ENCODE data around the gene CCDC178. TPM values are rescaled to one million over a fixed set of nuclear protein-coding genes. Genes with fewer than 3 reads are reported as not detected.

Gene CCDC178
- total RNA-seq, 4 donors from 2014 or later, result 0.39 to 1.4 TPM; not detected in 2

DNA sequence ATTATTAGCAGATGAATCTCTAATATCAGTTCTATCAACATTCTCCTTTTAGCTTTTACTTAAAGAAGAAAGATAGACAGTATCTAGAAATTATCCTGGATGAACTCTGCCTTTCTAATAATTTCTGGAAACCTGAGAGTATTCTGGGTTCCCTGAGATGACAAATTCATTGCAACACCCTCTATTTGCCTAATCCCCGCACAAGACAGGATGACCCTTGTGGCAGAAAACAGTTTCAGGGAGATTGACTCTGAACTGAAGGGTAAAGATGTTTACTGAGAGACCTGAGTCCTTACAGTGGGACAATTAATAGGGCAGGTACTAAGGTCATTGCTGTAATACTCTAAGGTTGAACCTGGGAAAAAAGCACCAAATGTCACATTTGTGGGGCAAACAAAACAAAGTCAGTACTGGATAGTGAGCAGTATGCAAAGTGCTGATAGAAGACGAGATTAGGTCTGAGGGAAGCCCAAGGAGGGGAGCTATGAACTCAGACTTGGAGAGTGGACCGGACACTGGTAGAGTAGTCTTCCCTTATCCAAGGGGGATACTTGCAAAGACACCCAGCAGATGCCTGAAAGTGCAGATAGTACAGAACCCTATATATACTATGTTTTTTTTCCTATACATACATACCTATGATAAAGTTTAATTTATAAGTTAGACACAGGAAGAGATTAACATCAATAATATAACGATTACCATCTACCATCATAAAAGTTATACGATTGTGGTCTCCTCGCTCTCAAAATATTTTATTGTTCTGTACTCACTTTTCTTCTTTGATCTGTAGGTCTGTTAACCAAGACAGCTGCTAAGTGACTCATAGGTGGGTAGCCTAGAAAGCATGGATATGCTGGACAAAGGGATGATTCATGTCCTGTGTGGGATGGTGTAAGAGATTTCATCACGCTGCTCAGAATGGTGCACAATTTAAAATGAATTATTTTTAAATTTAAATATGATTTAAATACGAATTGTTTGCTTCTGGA lies 519.4 kb downstream of the CCDC178 start:
- DNase-seq (ENCODE audit: low spot score in 2 of 2), result no peak
- no peak overlapping the region for H3K4me3 ChIP-seq (ENCODE audit: low read depth, poor library complexity, severe bottlenecking)
- TF ChIP-seq, protein P1, sequence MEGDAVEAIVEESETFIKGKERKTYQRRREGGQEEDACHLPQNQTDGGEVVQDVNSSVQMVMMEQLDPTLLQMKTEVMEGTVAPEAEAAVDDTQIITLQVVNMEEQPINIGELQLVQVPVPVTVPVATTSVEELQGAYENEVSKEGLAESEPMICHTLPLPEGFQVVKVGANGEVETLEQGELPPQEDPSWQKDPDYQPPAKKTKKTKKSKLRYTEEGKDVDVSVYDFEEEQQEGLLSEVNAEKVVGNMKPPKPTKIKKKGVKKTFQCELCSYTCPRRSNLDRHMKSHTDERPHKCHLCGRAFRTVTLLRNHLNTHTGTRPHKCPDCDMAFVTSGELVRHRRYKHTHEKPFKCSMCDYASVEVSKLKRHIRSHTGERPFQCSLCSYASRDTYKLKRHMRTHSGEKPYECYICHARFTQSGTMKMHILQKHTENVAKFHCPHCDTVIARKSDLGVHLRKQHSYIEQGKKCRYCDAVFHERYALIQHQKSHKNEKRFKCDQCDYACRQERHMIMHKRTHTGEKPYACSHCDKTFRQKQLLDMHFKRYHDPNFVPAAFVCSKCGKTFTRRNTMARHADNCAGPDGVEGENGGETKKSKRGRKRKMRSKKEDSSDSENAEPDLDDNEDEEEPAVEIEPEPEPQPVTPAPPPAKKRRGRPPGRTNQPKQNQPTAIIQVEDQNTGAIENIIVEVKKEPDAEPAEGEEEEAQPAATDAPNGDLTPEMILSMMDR (IDR thresholded peaks at IDR 0.05), result no peak
- no peak for TF ChIP-seq POLR2A (IDR thresholded peaks at IDR 0.05)
- 62 to 69% methylated on average over 8 of the region's 8 CpGs for WGBS, 2 donors
- intact Hi-C loops (cut with DNase I; ENCODE audit: low total_unique reads), result no loop called here

DNA sequence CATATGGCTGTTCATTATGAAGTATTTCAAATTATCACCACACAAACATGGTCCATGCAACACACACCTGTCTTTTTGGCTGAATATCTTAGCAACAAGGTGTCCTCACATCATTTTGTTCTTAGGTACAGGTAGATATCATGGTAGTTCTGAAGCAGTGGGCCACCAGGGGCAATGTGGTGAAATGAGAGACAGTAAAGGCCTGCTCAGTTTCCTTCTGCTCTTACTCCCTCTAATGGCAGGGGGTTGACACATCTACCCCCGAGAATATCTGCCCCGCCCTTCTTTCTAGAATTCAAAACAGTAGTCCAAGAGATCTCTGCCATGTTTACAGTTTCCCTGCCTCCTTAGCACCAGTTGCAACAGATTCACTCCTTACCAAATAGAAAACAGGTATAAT lies 520.7 kb downstream of the CCDC178 start:
- intact Hi-C loops (cut with DNase I; ENCODE audit: low total_unique reads), result no loop called here
- WGBS, 2 donors, result 29 to 40% methylated on average over 2 of the region's 2 CpGs
- TF ChIP-seq POLR2A (IDR thresholded peaks at IDR 0.05), result no peak
- TF ChIP-seq, protein P1 (IDR thresholded peaks at IDR 0.05), result no peak
- no peak overlapping the region for H3K4me3 ChIP-seq (ENCODE audit: low read depth, poor library complexity, severe bottlenecking)
- no peak for DNase-seq (ENCODE audit: low spot score in 2 of 2)

DNA sequence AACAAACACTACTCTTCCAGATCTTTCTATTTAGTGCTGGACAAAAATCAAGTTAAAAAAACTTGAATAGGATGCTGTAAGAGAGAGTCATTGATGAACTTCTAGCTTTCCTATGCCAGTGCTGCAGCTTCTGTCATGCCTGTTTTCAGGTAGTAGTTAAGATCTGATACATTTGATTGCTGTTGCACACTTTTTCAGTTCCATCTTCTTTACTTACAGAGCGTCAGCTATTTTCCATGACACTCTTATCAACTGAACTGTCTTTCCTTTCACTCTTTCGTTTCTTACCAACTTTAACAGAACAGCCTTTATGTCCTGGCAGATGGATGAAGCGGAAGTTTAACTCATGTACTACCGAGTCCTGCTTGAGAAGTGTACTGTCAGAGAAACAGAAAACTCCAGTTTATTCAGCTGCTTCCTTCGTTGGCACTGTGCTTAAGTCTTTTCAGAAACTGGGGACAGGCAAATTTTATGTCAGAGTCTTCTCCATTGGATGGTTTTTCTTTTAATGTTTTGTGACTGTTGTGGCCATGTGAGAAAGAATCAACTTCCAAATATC lies 521.8 kb downstream of the CCDC178 start:
- DNase-seq (ENCODE audit: low spot score in 2 of 2), result no peak
- WGBS, 2 donors, result 75 to 77% methylated on average over 5 of the region's 5 CpGs
- H3K4me3 ChIP-seq (ENCODE audit: low read depth, poor library complexity, severe bottlenecking), result no peak overlapping the region
- TF ChIP-seq POLR2A (IDR thresholded peaks at IDR 0.05), result no peak
- TF ChIP-seq, protein P1 (IDR thresholded peaks at IDR 0.05), result no peak
- intact Hi-C loops (cut with DNase I; ENCODE audit: low total_unique reads), result no loop called here

DNA sequence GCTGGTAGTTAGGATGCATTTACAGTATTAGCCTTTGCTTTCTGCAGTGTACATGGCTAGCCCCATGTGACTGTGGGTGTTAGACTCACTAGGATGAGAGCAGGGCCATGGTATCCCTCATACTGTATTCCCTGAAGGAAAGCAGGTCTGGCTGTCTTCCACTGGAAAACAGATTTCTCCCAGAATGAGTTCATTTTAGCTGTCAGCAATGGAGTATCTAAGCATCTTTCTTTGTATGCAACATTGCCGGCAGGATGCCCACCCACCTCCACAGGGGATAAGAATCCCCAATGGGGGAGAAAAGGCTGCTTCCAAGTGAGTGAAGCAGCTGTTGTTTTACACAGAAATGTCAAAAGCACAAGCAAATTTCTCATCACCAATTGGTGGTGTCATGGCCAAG lies 525.0 kb downstream of the CCDC178 start:
- intact Hi-C loops (cut with DNase I; ENCODE audit: low total_unique reads), result no loop called here
- DNase-seq (ENCODE audit: low spot score in 2 of 2), result no peak
- WGBS, 2 donors, result 65 to 67% methylated on average over 1 of the region's 1 CpG
- TF ChIP-seq, protein P1 (IDR thresholded peaks at IDR 0.05), result no peak
- TF ChIP-seq POLR2A (IDR thresholded peaks at IDR 0.05), result no peak
- H3K4me3 ChIP-seq (ENCODE audit: low read depth, poor library complexity, severe bottlenecking), result no peak overlapping the region

- no peak overlapping the region for H3K4me3 ChIP-seq (ENCODE audit: low read depth, poor library complexity, severe bottlenecking)
- WGBS, 2 donors, result 74 to 79% methylated on average over 3 of the region's 3 CpGs
- no peak for DNase-seq (ENCODE audit: low spot score in 2 of 2)
- TF ChIP-seq POLR2A (IDR thresholded peaks at IDR 0.05), result no peak
- TF ChIP-seq, protein P1 (IDR thresholded peaks at IDR 0.05), result no peak
- intact Hi-C loops (cut with DNase I; ENCODE audit: low total_unique reads), result no loop called here
Measured at GRCh38 chr18:32911660-32912284, 528.7 kb downstream of the CCDC178 start.

Data from lower leg skin (tissue), 4 donors.